PC-9 (cell line): Measurements from ENCODE around the gene ASIC4.

Experiments used
- CTCF ChIP-seq: fragments of 200-600 bp; sonication (generic); conservative IDR thresholded peaks from 2 replicates; pipeline ENCODE4 v1.6.1; 2017; ENCODE audit warnings: mixed run types, antibody characterized with exemption, mild to moderate bottlenecking, moderate library complexity
- EZH2 ChIP-seq: fragments of 200-600 bp; sonication (generic); IDR thresholded peaks from 2 replicates; pipeline ENCODE4 v1.8.0; 2017; ENCODE audit warnings: antibody characterized with exemption, low read depth

- no peak for TF ChIP-seq CTCF
- no peak for TF ChIP-seq EZH2
Measured at GRCh38 chr2:219571311-219572236, 57.3 kb downstream of the ASIC4 start, which contains the start of gene OBSL1.
